NCI-H1048 (cell line): Measurements from ENCODE around the gene RHBDD2.
A peak's percentile ranks its signal among the peaks of the same experiment; 100 is the strongest.
"Not testable (repeated sequence)": the region's sequence is repeated elsewhere in the genome, so short reads cannot be mapped to it uniquely, and the experiment has no call there.

Experiments
- DNase-seq: peaks from one replicate; lab custom pipeline; 2025; lab: John Stamatoyannopoulos, UW

The RHBDD2 gene

GRCh38 chr7:75878769-75879611, at the start of gene RHBDD2:
RHBDD2 (plus strand) TSS chr7:75879034; CDS start chr7:75879083, 49 bp downstream.
- peak; percentile 85 for DNase-seq

DNA sequence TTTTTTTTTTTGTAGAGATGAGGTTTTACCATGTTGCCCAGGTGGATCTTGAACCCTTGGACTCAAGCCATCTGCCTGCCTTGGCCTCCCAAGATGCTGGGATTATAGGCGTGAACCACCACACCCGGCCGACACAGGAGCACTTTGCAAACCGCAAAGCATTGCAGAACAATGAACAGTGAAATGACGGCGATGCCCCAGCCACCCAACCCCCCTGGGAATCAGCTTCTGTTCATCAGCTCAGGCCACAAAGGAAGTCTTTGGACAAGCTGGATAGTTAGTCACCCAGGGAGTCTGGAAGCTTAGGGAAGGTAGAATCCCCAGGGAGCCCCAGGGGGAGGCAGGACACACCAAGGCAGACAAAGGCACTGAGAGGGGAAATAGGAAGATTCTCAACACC, 49.2 kb upstream of the RHBDD2 start:
- not testable (repeated sequence) for DNase-seq

DNA sequence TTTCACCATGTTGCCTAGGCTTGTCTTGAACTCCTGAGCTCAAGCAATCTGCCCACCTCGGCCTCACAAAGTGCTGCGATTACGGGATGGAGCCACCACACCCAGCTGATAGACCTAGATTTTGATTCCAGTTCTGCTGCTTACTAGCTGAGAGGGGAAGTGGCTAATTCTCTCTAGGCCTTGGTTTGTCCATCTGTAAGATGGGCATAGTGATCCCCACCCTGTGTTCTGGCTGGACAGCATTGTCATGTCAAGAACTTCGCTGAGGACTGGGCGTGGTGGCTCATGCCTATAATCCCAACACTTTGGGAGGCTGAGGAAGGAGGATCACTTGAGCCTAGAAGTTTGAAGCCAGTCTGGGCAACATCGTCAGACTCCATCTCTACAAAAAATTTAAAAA, 47.9 kb upstream of the RHBDD2 start:
- DNase-seq: no peak

GRCh38 chr7:75833662-75834061, 45.2 kb upstream of the RHBDD2 start:
- DNase-seq: not testable (repeated sequence)

GRCh38 chr7:75835688-75836285, 43.0 kb upstream of the RHBDD2 start:
- no peak for DNase-seq

DNA sequence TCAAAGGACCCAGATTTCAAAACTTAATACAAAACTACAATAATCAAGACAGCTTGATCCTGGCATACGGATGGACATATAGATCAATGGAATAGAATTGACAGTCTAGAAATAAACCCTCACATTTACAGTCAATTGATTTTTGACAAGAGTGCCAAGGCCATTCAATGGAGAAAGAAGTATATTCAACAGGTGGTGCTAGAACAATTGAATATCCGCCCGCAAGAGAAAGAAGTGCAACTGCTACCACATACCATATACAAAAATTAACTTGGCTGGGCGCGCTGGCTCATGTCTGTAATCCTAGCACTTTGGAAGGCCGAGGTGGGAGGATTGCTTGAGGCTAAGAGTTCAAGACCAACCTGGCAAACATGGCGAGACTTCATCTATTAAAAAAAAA, 42.0 kb upstream of the RHBDD2 start:
- DNase-seq: no peak

DNA sequence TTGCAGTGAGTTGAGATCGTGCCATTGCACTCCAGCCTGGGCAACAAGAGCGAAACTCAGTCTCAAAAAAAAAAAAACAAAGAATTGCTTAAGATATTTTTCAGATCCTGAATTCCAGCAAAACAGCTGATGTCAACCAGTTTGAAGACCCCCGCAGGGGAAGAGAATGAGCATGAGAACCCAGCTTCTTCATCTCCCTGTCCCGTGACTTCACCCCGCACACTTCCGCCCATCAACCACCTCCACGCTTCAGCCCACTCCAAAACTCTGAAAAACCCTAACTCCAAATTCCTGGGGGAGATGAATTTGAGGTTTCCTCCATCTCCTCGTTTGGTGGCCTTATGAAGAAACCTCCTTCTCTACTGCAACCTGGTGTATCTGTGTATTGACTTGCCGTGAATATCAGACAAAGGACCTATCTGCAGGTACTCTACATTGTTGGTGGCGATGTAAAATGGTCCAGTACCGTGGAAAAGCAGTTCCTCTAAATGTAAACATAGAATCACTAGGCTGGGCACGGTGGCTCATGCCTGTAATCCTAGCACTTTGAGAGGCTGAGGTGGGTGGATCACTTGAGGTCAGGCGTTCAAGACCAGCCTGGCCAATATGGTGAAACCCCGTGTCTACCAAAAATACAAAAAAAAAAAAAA, 40.4 kb upstream of the RHBDD2 start:
- DNase-seq: not testable (repeated sequence)

DNA sequence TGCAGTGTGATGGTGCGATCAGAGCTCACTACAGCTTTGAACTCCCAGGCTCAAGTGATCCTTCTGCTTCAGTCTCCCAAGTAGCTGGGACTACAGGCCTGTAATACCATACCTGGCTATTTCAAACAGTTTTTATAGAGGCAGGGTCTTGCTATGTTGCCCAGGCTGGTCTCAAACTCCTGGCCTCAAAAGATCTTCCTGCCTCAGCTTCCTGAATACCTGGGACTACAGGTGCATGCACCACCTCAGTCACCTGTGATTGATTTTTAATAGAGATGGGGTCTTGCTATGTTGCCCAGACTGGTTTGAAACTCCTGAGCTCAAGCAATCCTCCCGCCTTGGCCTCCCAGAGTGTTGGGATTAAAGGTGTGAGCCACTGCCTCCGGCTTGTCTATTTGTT, 38.8 kb upstream of the RHBDD2 start:
- no peak for DNase-seq

DNA sequence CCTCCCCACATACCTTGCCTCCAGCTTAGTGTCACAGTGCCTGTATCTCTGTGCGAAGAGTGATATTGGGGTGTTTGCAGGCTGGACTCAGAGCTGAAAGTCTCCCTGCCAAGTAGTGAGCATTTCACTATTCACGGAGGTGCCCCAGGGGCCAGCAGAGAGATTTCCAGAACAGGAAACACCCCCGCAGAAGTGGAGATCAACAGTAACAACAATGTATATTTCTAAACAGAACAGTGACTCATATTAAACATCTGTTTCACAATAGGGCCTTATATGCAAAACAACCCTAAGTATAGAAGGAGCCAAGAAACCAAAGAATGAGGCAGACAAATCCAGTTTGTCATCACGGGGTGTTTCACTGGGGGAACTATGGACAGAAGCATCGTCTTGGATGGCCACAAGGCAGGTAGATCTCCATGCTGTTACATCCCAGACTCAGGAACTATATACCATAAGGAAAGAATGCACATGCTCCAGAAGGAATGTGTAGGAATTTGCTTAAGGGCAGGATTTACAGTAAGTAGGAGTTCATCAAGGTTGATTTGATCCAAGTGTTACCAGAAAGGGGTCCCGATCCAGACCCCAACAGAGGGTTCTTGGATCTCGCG, 35.9 kb upstream of the RHBDD2 start:
- DNase-seq: no peak

DNA sequence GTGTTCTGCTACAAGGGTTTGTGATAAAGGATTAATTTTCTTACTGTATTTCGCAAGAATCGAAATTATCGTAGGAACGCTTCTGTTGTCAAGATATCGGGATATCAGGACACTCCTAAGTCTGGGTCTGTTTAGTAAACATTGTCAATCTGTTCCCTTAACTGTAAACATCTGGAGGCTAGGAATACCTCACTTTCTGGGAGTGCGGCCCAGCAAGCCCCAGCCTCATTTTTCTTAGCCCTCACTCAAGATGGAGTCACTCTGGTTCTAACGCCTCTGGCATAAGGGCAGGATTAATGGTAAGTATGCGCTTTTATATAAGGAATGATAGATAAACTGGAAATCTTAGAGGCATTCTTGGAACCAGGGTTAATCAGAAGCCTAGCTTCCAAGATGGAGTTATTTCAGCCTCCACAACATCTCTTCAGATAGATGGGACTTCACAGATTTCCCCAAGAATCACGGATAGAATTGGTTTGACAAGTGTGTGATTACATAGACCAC, 35.2 kb upstream of the RHBDD2 start:
- DNase-seq: no peak

DNA sequence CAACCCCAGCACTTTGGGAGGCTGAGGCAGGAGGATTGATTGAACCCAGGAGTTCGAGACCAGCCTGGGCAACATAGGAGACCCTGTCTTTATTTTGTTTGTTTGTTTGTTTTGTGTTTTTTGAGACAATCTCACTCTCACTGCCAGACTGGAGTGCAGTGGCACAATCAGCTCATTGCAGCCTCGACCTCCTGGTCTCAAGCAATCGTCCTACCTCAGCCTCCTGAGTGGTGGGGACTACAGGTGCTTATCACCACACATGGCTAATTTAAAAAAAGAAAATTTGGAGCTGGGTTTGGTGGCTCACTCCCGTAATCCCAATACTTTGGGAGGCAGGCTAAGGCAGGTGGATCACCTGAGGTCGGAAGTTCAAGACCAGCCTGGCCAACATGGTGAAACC, 34.7 kb upstream of the RHBDD2 start:
- no peak for DNase-seq

GRCh38 chr7:75845132-75845531, 33.7 kb upstream of the RHBDD2 start:
- not testable (repeated sequence) for DNase-seq

GRCh38 chr7:75847707-75848106, 31.1 kb upstream of the RHBDD2 start:
- DNase-seq: no peak

GRCh38 chr7:75849573-75849972, 29.3 kb upstream of the RHBDD2 start:
- no peak for DNase-seq

DNA sequence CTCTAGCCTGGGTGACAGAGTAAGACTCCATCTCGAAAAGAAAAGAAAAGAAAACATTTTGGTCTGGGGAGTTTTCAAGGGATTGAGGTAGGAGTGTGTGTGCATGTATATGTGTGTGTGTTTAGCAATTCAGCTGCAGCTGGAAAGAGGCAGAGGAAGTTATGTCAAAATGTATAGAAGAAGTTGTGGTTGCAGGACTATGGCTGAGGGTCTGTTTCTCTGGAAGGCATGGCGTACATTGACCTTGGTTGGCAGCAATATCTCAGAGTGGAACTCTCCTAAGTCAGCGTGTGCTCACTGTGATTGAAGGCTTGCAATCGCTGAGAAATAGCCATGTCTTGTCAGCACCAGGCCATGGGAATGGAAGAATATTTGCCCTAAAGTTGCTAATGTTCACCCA, 28.6 kb upstream of the RHBDD2 start:
- DNase-seq: no peak

GRCh38 chr7:75854233-75854632, 24.6 kb upstream of the RHBDD2 start:
- DNase-seq: no peak

GRCh38 chr7:75854813-75855345, 24.0 kb upstream of the RHBDD2 start:
- DNase-seq: not testable (repeated sequence)

DNA sequence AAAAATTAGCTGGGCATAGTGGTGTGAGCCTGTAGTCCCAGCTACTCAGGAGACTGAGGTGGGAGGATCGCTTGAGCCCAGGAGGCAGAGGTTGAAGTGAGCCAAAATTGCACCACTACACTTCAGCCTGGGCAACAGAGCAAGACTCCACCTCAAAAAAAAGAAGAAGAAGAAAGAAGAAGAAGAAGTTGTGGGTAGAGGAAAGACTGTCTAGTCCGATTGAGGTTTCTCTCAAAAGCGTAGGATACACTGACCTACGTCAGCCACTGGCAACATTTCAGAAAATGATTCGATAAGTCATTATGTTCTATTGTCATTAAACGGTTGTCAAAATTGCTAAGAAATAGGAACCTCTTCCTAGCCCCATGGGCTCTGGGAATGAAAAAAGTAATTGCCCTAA, 22.3 kb upstream of the RHBDD2 start:
- DNase-seq: no peak

- DNase-seq: no peak
Measured at GRCh38 chr7:75858410-75858809, 20.4 kb upstream of the RHBDD2 start.

- no peak for DNase-seq
Measured at GRCh38 chr7:75861636-75862035, 17.2 kb upstream of the RHBDD2 start.

- DNase-seq: not testable (repeated sequence)
Measured at GRCh38 chr7:75864251-75864650, 14.6 kb upstream of the RHBDD2 start.

DNA sequence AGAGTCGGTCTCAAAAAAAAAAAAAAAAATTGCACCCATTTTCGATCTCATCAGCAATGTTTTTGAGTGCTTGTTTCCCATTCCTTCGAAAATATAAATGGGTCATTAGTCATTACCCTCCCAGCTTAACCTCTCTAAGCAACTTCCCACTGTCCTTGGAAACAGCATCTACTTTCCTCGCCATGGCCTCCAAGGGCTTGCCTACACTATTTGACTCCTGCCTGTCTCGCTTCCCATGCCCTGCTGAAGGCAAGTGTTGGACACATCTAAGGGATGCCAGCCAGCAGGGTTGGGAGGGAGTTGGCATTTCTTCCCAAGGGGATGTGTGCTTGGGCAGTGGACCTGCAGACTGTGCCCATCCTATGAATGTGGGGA, 12.7 kb upstream of the RHBDD2 start:
- DNase-seq: no peak
